A673 (cell line): ENCODE measurements around the gene CARD11. TPM values are rescaled to one million over a fixed set of nuclear protein-coding genes. Genes with fewer than 3 reads are reported as not detected.
"Not testable (repeated sequence)": the region's sequence is repeated elsewhere in the genome, so short reads cannot be mapped to it uniquely, and the experiment has no call there.

Experiments used
- BruUV-seq: library from RNA; stranded (reverse); fragments of 400-500 nt; replicated peaks from 2 replicates; lab custom pipeline; 2021; lab: Mats Ljungman, UMichigan
- CTCF ChIA-PET: fragments of 300-600 bp; sonication (Branson Sonifier 250); formaldehyde crosslinking; loops from one replicate; lab custom pipeline; 2022; ENCODE audit warnings: antibody characterized with exemption; lab: Charles Lee
- POLR2A ChIA-PET: fragments of 300-600 bp; sonication (Branson Sonifier 250); formaldehyde crosslinking; loops from one replicate; lab custom pipeline; 2022; ENCODE audit warnings: antibody characterized with exemption; ENCODE audit not compliant: low non-redundant PET; lab: Charles Lee
- DNase-seq: peaks from one replicate; pipeline ENCODE4 v3.0.0-alpha.2; 2015; ENCODE audit warnings: low spot score
- H3K27ac ChIP-seq: fragments of 200-600 bp; sonication (generic); 2 replicates; pipeline ENCODE4 v1.5.1; 2016; ENCODE audit warnings: mixed run types, low read depth, mild to moderate bottlenecking, mixed read lengths, antibody characterized with exemption, low read length; ENCODE audit not compliant: poor library complexity, severe bottlenecking
- H3K27me3 ChIP-seq: fragments of 200-600 bp; sonication (generic); replicated peaks from 2 replicates; pipeline ENCODE4 v1.6.1; 2017; ENCODE audit warnings: mixed run types, low read depth, mild to moderate bottlenecking, mixed read lengths, antibody characterized with exemption, low read length; ENCODE audit not compliant: insufficient read depth, poor library complexity
- H3K36me3 ChIP-seq: fragments of 200-600 bp; sonication (generic); 2 replicates; pipeline ENCODE4 v1.6.1; 2016; ENCODE audit warnings: mixed run types, mild to moderate bottlenecking, mixed read lengths, antibody characterized with exemption, low read length; ENCODE audit not compliant: insufficient read depth, poor library complexity, severe bottlenecking
- H3K4me1 ChIP-seq: fragments of 200-600 bp; sonication (generic); 2 replicates; pipeline ENCODE4 v1.6.1; 2017; ENCODE audit warnings: mixed run types, mild to moderate bottlenecking, mixed read lengths, antibody characterized with exemption, low read length; ENCODE audit not compliant: insufficient read depth, poor library complexity, severe bottlenecking
- H3K4me3 ChIP-seq: fragments of 200-600 bp; sonication (generic); 2 replicates; pipeline ENCODE4 v1.5.1; 2016; ENCODE audit warnings: low read depth, mixed run types, mild to moderate bottlenecking, mixed read lengths, low read length; ENCODE audit not compliant: poor library complexity, severe bottlenecking
- H3K9me3 ChIP-seq: fragments of 200-600 bp; sonication (generic); 2 replicates; pipeline ENCODE4 v1.6.1; 2016; ENCODE audit warnings: mixed run types, low read depth, mild to moderate bottlenecking, mixed read lengths, antibody characterized with exemption, low read length; ENCODE audit not compliant: poor library complexity, severe bottlenecking
- EZH2 ChIP-seq: fragments of 200-600 bp; sonication (generic); IDR thresholded peaks from 2 replicates; pipeline ENCODE4 v1.6.1; 2017; ENCODE audit warnings: borderline replicate concordance, low read depth, mild to moderate bottlenecking, mixed read lengths, antibody characterized with exemption, low read length; ENCODE audit not compliant: poor library complexity, severe bottlenecking
- intact Hi-C: fragments of 100-400 bp; cut with micrococcal nuclease; formaldehyde crosslinking; loops from one replicate; pipeline ENCODE4 v1.10.0; 2022; ENCODE audit not compliant: unreplicated experiment
- total RNA-seq: library from RNA; stranded (reverse); gene quantifications from 2 replicates; pipeline ENCODE4 v1.2.3, GENCODE V29; 2021
- TF ChIP-seq, protein P1 (sequence below): fragments of 300-800, 200-600 bp; sonication (generic); conservative IDR thresholded peaks from 2 replicates; pipeline ENCODE4 v1.5.1; 2017; ENCODE audit warnings: low read depth, mild to moderate bottlenecking, antibody characterized with exemption, low read length, moderate library complexity, mixed read lengths

Gene CARD11
- total RNA-seq, 1 experiment from 2014 or later = 1.8 TPM

DNA sequence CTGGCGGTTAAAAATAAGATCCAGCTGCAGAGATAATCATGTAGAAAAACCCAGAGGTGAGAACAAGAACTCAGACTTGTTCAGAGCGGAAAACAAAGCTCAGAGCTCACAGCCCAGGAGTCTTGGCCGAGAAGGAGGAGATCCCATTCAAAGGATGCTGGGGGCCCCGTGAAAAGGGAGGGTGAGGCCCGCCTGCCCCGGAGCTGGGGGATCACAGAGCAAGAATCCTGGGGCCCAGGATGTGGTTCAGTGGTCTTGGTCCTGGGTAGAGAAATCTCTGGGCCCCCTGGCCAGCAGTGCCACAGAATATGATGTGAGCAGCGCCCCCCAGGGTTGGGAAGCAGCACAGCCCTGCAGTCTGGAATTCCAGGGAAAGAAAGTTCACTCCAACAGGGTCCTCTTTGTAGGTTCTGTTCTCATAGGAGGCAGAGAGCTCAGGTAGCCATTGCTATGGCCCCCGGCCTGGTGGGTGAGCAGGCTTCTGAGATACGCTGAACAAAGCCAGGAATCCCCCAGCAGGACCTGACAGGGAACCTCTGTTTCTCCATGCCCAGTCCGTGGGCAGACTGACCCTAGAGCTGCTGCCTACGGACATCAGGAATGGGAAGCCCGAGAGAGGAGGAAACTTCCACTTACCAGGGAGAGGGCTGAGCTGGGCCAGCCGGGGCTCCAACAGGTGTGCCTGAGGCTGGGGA, 121.9 kb downstream of the CARD11 start:
- DNase-seq = peak; percentile 35
- TF ChIP-seq, protein P1, sequence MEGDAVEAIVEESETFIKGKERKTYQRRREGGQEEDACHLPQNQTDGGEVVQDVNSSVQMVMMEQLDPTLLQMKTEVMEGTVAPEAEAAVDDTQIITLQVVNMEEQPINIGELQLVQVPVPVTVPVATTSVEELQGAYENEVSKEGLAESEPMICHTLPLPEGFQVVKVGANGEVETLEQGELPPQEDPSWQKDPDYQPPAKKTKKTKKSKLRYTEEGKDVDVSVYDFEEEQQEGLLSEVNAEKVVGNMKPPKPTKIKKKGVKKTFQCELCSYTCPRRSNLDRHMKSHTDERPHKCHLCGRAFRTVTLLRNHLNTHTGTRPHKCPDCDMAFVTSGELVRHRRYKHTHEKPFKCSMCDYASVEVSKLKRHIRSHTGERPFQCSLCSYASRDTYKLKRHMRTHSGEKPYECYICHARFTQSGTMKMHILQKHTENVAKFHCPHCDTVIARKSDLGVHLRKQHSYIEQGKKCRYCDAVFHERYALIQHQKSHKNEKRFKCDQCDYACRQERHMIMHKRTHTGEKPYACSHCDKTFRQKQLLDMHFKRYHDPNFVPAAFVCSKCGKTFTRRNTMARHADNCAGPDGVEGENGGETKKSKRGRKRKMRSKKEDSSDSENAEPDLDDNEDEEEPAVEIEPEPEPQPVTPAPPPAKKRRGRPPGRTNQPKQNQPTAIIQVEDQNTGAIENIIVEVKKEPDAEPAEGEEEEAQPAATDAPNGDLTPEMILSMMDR = peak; percentile 62
- no peak for TF ChIP-seq EZH2
- CTCF ChIA-PET = interaction anchor here (1.1 kb wide), 1 partner anchor 35 kb away, joined by 4 read pairs; no protein-coding TSS in a partner anchor
- POLR2A ChIA-PET = no interaction called here
- Histone ChIP-seq H3K4me3 (no peak overlapping the region), H3K9me3 (no peaks in the 10 kb centered on the region), H3K4me1 (peaks cover 11% of the 10 kb centered on the region), H3K27me3 (peaks cover 18% of the 10 kb centered on the region), H3K36me3 (no peaks in the 10 kb centered on the region), H3K27ac (no peak overlapping the region)
- intact Hi-C loops = no loop called here
- BruUV-seq = no TSS peak

DNA sequence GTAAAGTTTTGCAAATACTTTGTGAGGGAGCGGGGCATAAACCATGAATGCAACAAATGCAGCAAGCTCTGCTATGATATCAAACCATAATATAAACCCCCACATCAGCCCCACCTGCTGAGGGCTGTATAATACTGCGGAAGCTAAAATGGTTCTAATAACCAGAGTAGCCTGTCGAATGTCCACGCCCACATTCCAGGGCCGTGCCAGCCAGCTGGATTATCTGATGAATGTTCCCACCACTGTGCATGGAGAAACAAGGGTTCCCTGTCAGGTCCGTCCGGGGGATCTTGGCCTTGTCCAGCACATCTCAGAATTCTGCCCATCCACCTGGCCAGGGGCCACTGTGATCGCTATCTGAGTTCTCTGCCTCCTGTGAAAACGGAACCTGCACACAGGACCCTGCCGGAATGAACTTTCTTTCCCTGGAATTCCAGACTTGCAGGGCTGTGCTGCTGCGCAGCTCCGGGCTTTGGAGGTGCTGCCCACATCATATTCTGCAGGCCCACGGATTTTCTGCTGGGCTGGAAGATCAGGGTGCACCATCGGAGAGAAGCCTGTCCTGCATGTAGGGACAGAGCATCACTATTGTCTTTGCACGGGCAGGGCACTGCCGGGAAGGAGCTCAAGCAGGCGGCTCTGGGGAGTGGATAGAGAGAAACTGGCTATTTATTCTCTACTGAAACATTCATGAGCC, 122.6 kb downstream of the CARD11 start:
- ChIA-PET CTCF (interaction anchor here (1.1 kb wide), 1 partner anchor 34 kb away, joined by 4 read pairs; no protein-coding TSS in a partner anchor), POLR2A (no interaction called here)
- Histone ChIP-seq H3K27me3 (peaks cover 24% of the 10 kb centered on the region), H3K27ac (no peak overlapping the region), H3K4me1 (peaks cover 11% of the 10 kb centered on the region), H3K4me3 (no peak overlapping the region), H3K36me3 (no peaks in the 10 kb centered on the region), H3K9me3 (no peaks in the 10 kb centered on the region)
- intact Hi-C loops = no loop called here
- TF ChIP-seq, protein P1 = no peak
- TF ChIP-seq EZH2 = no peak
- peak; percentile 56 for DNase-seq
- BruUV-seq = no TSS peak

DNA sequence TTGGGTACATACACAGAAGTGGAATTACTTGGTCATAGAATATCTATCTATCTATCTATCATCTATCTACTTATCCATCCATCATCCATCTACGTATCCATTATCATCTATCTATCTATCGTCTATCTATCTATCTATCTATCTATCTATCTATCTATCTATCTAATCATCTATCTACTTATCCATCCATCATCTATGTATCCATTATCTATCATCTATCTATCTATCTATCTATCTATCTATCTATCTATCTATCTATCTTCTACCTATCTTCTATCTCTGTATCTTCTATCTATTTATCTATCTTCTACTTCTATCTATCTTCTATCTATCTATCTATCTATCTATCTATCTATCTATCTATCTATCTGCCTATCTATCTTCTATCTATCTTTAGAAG, 123.2 kb downstream of the CARD11 start:
- Histone ChIP-seq H3K27me3 (peaks cover 21% of the 10 kb centered on the region), H3K4me1 (peaks cover 11% of the 10 kb centered on the region)
- H3K27ac ChIP-seq, BruUV-seq, intact Hi-C loops, CTCF ChIA-PET, POLR2A ChIA-PET, DNase-seq, H3K36me3 ChIP-seq, H3K9me3 ChIP-seq, H3K4me3 ChIP-seq: not testable (repeated sequence)
